HepG2 (cell line): ENCODE results near the gene SERPINA9. TPM values are rescaled to one million over a fixed set of nuclear protein-coding genes. Genes with fewer than 3 reads are reported as not detected.
A peak's percentile ranks its signal among the peaks of the same experiment; 100 is the strongest.

Experiments
- ADNP ChIP-seq: sonication (generic); formaldehyde crosslinking; IDR thresholded peaks from 2 replicates; pipeline ENCODE4 v1.4.0; 2020; ENCODE audit warnings: missing genetic modification reagents
- CBX1 ChIP-seq: IDR thresholded peaks from one replicate; pipeline ENCODE4 v1.6.1; 2016; ENCODE audit warnings: antibody characterized with exemption, low read depth
- CHD4 ChIP-seq: fragments of 200-600 bp; sonication (generic); IDR thresholded peaks from 2 replicates; pipeline ENCODE4 v1.7.0; 2017; ENCODE audit warnings: mild to moderate bottlenecking, low read length, borderline replicate concordance
- DMAP1 ChIP-seq: IDR thresholded peaks from 2 replicates; pipeline ENCODE4 v1.6.1; 2016
- EHMT2 ChIP-seq: fragments of 200-600 bp; sonication (generic); IDR thresholded peaks from 2 replicates; pipeline ENCODE4 v1.7.0; 2017; ENCODE audit warnings: antibody characterized with exemption, low read depth, low read length, borderline replicate concordance
- ETV6 ChIP-seq: sonication (generic); formaldehyde crosslinking; conservative IDR thresholded peaks from 2 replicates; pipeline ENCODE4 v1.4.0; 2020; ENCODE audit warnings: missing genetic modification reagents
- FOSL1 ChIP-seq: sonication (generic); formaldehyde crosslinking; IDR thresholded peaks from 2 replicates; pipeline ENCODE4 v1.9.0; 2021; ENCODE audit warnings: missing genetic modification reagents, borderline replicate concordance
- HDAC1 ChIP-seq: sonication (generic); formaldehyde crosslinking; IDR thresholded peaks from 2 replicates; pipeline ENCODE4 v1.5.1; 2020; ENCODE audit warnings: mild to moderate bottlenecking, missing genetic modification reagents
- HNRNPH1 ChIP-seq: fragments of 200-400 bp; formaldehyde crosslinking; optimal IDR thresholded peaks from 2 replicates; pipeline ENCODE3; 2017; ENCODE audit warnings: mild to moderate bottlenecking, low read depth, low read length
- MAF1 ChIP-seq: sonication (generic); formaldehyde crosslinking; IDR thresholded peaks from 2 replicates; pipeline ENCODE4 v1.5.0; 2020; ENCODE audit warnings: missing genetic modification reagents, borderline replicate concordance
- NKX3-1 ChIP-seq: sonication (generic); formaldehyde crosslinking; IDR thresholded peaks from 2 replicates; pipeline ENCODE4 v1.5.0; 2020; ENCODE audit warnings: missing genetic modification reagents
- NR2F6 ChIP-seq, 2 experiments: IDR thresholded peaks; 2 replicates each; pipeline ENCODE4 v1.6.1; 2016; ENCODE audit warnings: antibody characterized with exemption in 1 of 2, mild to moderate bottlenecking in 1 of 2
- PTBP1 ChIP-seq: fragments of 200-400 bp; formaldehyde crosslinking; IDR thresholded peaks from 2 replicates; pipeline ENCODE4 v1.6.1; 2018; ENCODE audit warnings: low read length, low read depth; ENCODE audit not compliant: poor library complexity, severe bottlenecking
- RFX3 ChIP-seq: IDR thresholded peaks from 2 replicates; pipeline ENCODE4 v1.6.1; 2016; ENCODE audit warnings: missing biosample characterization, missing genetic modification reagents
- SIN3B ChIP-seq: fragments of 150-350 bp; IDR thresholded peaks from 2 replicates; pipeline ENCODE4 v1.6.1; 2014; ENCODE audit warnings: low read length
- SIX4 ChIP-seq: sonication (generic); formaldehyde crosslinking; IDR thresholded peaks from 2 replicates; pipeline ENCODE4 v1.4.0; 2020; ENCODE audit warnings: missing genetic modification reagents
- SP1 ChIP-seq, 2 experiments: fragments of 450-650 bp in 1 of 2; sonication (generic) in 1 of 2; formaldehyde crosslinking in 1 of 2; IDR thresholded peaks; 2 replicates each; pipeline versions ENCODE4 v1.4.0 to v1.6.1; 2016 to 2020; ENCODE audit warnings: missing genetic modification reagents in 1 of 2
- TCF12 ChIP-seq, 2 experiments: fragments of 450-650 bp in 1 of 2; sonication (generic) in 1 of 2; formaldehyde crosslinking in 1 of 2; IDR thresholded peaks; 2 replicates each; pipeline versions ENCODE4 v1.6.1 to v1.8.0; 2017 to 2022; ENCODE audit warnings: antibody characterized with exemption in 1 of 2, mild to moderate bottlenecking in 1 of 2, missing genetic modification reagents in 1 of 2, moderate library complexity in 1 of 2
- THYN1 ChIP-seq: sonication (generic); formaldehyde crosslinking; IDR thresholded peaks from 2 replicates; pipeline ENCODE4 v1.8.1; 2023; ENCODE audit warnings: low read depth, mild to moderate bottlenecking, moderate library complexity, missing genetic modification reagents, borderline replicate concordance
- U2AF2 ChIP-seq: fragments of 200-400 bp; formaldehyde crosslinking; IDR thresholded peaks from 2 replicates; pipeline ENCODE4 v1.6.1; 2017; ENCODE audit warnings: low read depth, mild to moderate bottlenecking, low read length
- ZBTB42 ChIP-seq: sonication (generic); formaldehyde crosslinking; IDR thresholded peaks from 2 replicates; pipeline ENCODE4 v1.5.0; 2020; ENCODE audit warnings: mild to moderate bottlenecking, missing genetic modification reagents
- ZFP37 ChIP-seq: sonication (generic); formaldehyde crosslinking; IDR thresholded peaks from 2 replicates; pipeline ENCODE4 v1.4.0; 2020; ENCODE audit warnings: missing genetic modification reagents, borderline replicate concordance
- ZNF136 ChIP-seq: sonication (generic); formaldehyde crosslinking; IDR thresholded peaks from 2 replicates; pipeline ENCODE4 v1.8.1; 2022; ENCODE audit warnings: low read depth, mild to moderate bottlenecking, moderate library complexity, missing genetic modification reagents
- ZNF382 ChIP-seq: sonication (generic); formaldehyde crosslinking; IDR thresholded peaks from 2 replicates; pipeline ENCODE4 v1.5.0; 2020; ENCODE audit warnings: missing genetic modification reagents, mild to moderate bottlenecking, borderline replicate concordance
- ZNF549 ChIP-seq: sonication (generic); formaldehyde crosslinking; IDR thresholded peaks from 2 replicates; pipeline ENCODE4 v1.5.0; 2020; ENCODE audit warnings: missing genetic modification reagents
- ZNF572 ChIP-seq: sonication (generic); formaldehyde crosslinking; IDR thresholded peaks from 2 replicates; pipeline ENCODE4 v1.5.1; 2020; ENCODE audit warnings: mild to moderate bottlenecking, missing genetic modification reagents
- ZNF781 ChIP-seq: sonication (generic); formaldehyde crosslinking; IDR thresholded peaks from 2 replicates; pipeline ENCODE4 v1.5.1; 2020; ENCODE audit warnings: borderline replicate concordance, mild to moderate bottlenecking, missing genetic modification reagents; ENCODE audit errors: not compliant biosample characterization
- ZNF878 ChIP-seq: sonication (generic); formaldehyde crosslinking; IDR thresholded peaks from 2 replicates; pipeline ENCODE4 v1.8.1; 2023; ENCODE audit warnings: mild to moderate bottlenecking, missing genetic modification reagents, moderate library complexity
- polyA plus RNA-seq, 8 experiments: library from polyadenylated mRNA; depleted of rRNA in 3 of 8; stranded (reverse) in 7 of 8; unstranded in 1 of 8; fragments of >200 nt; fragmentation: Illumina TruSeq in 4 of 8; extraction: Trizol in 4 of 8; gene quantifications; 2 replicates each; pipeline versions ENCODE4 v1.2.1 to v1.2.3, GENCODE V29; 2011 to 2016; ENCODE audit warnings: low read depth in 4 of 8, missing spikeins in 1 of 8, mixed read lengths in 1 of 8; ENCODE audit not compliant: insufficient read depth in 1 of 8
- total RNA-seq, 5 experiments: library from RNA; depleted of rRNA; stranded (reverse); fragments of >200 nt; fragmentation: Illumina TruSeq; extraction: Trizol; gene quantifications; 2 replicates each; pipeline ENCODE4 v1.2.3, GENCODE V29; 2016; ENCODE audit warnings: low read depth in 1 of 5
- TF ChIP-seq, protein P1 (sequence below): sonication (generic); formaldehyde crosslinking; IDR thresholded peaks from 2 replicates; pipeline ENCODE4 v1.5.1; 2020; ENCODE audit warnings: mild to moderate bottlenecking, missing genetic modification reagents, moderate library complexity
- TF ChIP-seq, protein P2 (sequence below): IDR thresholded peaks from 2 replicates; pipeline ENCODE4 v1.6.1; 2016; ENCODE audit warnings: mild to moderate bottlenecking

SERPINA9 gene
- total and polyA plus RNA-seq, 2 of the 13 experiments (the other 11 are each of a cell fraction or from before 2014, with no cell fraction given) = 0.21 TPM; not detected in 1

DNA sequence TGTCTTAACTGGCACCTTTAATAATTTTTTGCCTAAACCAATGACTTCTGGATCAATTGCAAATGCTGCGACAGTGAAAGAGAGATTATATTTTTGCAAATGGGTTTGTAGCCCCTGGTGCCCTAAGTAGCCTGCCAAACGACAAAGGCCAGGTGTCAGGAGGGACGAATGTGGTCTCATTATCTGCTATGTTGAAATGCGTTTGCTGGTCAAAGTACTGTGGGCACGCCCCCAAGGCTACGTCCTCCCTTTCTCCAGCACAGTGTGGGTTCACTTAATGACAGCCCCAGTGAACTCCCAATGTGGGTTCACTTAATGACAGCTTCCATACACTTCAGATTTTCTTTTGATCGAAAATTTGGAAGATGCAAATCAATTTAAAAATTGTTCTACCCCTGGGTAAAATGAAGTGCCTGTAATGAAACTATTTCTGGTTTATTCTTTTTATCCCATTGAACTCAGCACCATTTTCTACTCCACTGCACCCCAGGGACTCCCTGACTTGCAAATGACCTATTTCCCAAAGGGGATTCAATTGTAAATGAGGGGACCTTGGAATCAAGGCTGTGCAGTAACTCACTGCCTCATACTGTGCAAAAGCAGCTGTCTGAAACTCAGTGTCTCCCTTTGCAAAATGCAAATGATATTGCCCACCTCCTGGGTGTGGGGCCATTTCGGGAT is 24.8 kb downstream of the SERPINA9 start (continued):
- TF ChIP-seq SP1 (IDR thresholded peaks at IDR 0.05) (no peak), SP1 (CRISPR knock-in tag; IDR thresholded peaks at IDR 0.05) (peak; percentile 74), THYN1 (CRISPR knock-in tag) (no peak), ZNF549 (no peak), ZNF136 (CRISPR knock-in tag) (0 out of 2 replicates have a peak, but pooled peaks have one; percentile 70), CHD4 (peak; percentile 38; the same call in 1 of the 2 replicates), ZBTB42 (no peak), MAF1 (CRISPR knock-in tag) (no peak), DMAP1 (CRISPR knock-in tag) (peak; percentile 55; the same call in 1 of the 2 replicates), FOSL1 (no peak), ZFP37 (0 out of 2 replicates have a peak, but pooled peaks have one; percentile 38), RFX3 (CRISPR knock-in tag) (no peak), ETV6 (no peak), HDAC1 (CRISPR knock-in tag) (peak; percentile 85), CBX1 (no peak), PTBP1 (no peak), ZNF572 (CRISPR knock-in tag) (no peak), U2AF2 (no peak), ZNF878 (CRISPR knock-in tag) (no peak; the same call in 1 of the 2 replicates), NKX3-1 (CRISPR knock-in tag) (0 out of 2 replicates have a peak, but pooled peaks have one; percentile 43), NR2F6 (IDR thresholded peaks at IDR 0.05) (peak; percentile 46; the same call in 1 of the 2 replicates), NR2F6 (CRISPR knock-in tag; IDR thresholded peaks at IDR 0.05) (peak; percentile 75), ZNF382 (CRISPR knock-in tag) (no peak), ADNP (CRISPR knock-in tag) (no peak), EHMT2 (0 out of 2 replicates have a peak, but pooled peaks have one; percentile 51), ZNF781 (CRISPR knock-in tag) (no peak), SIX4 (no peak), TCF12 (IDR thresholded peaks at IDR 0.05) (no peak), TCF12 (CRISPR knock-in tag; IDR thresholded peaks at IDR 0.05) (no peak), SIN3B (no peak), HNRNPH1 (no peak)
- TF ChIP-seq, protein P1, sequence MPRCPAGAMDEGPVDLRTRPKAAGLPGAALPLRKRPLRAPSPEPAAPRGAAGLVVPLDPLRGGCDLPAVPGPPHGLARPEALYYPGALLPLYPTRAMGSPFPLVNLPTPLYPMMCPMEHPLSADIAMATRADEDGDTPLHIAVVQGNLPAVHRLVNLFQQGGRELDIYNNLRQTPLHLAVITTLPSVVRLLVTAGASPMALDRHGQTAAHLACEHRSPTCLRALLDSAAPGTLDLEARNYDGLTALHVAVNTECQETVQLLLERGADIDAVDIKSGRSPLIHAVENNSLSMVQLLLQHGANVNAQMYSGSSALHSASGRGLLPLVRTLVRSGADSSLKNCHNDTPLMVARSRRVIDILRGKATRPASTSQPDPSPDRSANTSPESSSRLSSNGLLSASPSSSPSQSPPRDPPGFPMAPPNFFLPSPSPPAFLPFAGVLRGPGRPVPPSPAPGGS (CRISPR knock-in tag) = peak; percentile 84; the same call in 1 of the 2 replicates
- TF ChIP-seq, protein P2, sequence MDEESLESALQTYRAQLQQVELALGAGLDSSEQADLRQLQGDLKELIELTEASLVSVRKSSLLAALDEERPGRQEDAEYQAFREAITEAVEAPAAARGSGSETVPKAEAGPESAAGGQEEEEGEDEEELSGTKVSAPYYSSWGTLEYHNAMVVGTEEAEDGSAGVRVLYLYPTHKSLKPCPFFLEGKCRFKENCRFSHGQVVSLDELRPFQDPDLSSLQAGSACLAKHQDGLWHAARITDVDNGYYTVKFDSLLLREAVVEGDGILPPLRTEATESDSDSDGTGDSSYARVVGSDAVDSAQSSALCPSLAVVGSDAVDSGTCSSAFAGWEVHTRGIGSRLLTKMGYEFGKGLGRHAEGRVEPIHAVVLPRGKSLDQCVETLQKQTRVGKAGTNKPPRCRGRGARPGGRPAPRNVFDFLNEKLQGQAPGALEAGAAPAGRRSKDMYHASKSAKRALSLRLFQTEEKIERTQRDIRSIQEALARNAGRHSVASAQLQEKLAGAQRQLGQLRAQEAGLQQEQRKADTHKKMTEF = peak; percentile 58
